ENCODE measurements around the gene C22orf23. TPM values are rescaled to one million over a fixed set of nuclear protein-coding genes. Genes with fewer than 3 reads are reported as not detected.

C22orf23 gene
- total and polyA plus RNA-seq, 2 of the 13 experiments (the other 11 are each of a cell fraction or from before 2014, with no cell fraction given): 0.21 to 0.24 TPM

- Histone ChIP-seq H3K4me3 (replicated peaks in 1 of 3; ENCODE audit: insufficient read depth in 1 of 3, low read depth in 2 of 3, low read length in 3 of 3) (no peak overlapping the region), H3K4me1 (ENCODE audit: insufficient read depth, low read length) (peaks cover 55% of the 10 kb centered on the region), H3K36me3 (replicated peaks in 1 of 2; ENCODE audit: control insufficient read depth in 1 of 2, insufficient read depth in 2 of 2, low read length in 2 of 2) (peaks cover 12% of the 10 kb centered on the region in 2 experiments), H3K4me2 (ENCODE audit: low read depth, low read length) (no peak overlapping the region), H3K79me2 (ENCODE audit: insufficient read depth, low read length) (no peaks in the 10 kb centered on the region), H3K27ac (ENCODE audit: extremely low read length, insufficient read depth, low read length) (no peak overlapping the region), H3K27me3 (ENCODE audit: control insufficient read depth in 1 of 2, insufficient read depth in 2 of 2, low read length in 2 of 2) (no peaks in the 10 kb centered on the region), H2AFZ (ENCODE audit: low read length) (no peak overlapping the region), H3K9ac (ENCODE audit: insufficient read depth, low read depth, low read length) (no peak overlapping the region), H3K9me3 (ENCODE audit: low read length) (no peaks in the 10 kb centered on the region), H4K20me1 (ENCODE audit: insufficient read depth, low read length) (no peaks in the 10 kb centered on the region)
- intact Hi-C loops (cut with micrococcal nuclease; ENCODE audit: unreplicated experiment): no loop called here
- ATAC-seq (no peak), FAIRE-seq (no peak), DNase-seq (ENCODE audit: low spot score) (no peak)
- POLR2A ChIA-PET: no interaction called here
- CTCF ChIA-PET (ENCODE audit: low intra/inter-chr PET ratio, low total read pairs): no interaction called here
- TF ChIP-seq FUBP1 (CRISPR knock-in tag; IDR thresholded peaks at IDR 0.05; ENCODE audit: borderline replicate concordance) (no peak), CERS6 (CRISPR knock-in tag; IDR thresholded peaks at IDR 0.05) (no peak), ZNF749 (CRISPR knock-in tag; IDR thresholded peaks at IDR 0.05; ENCODE audit: borderline replicate concordance) (no peak), HNRNPK (IDR thresholded peaks at IDR 0.05; ENCODE audit: low read depth, low read length, poor library complexity, severe bottlenecking) (peak; percentile 45), ZFP62 (CRISPR knock-in tag; IDR thresholded peaks at IDR 0.05) (no peak), CCAR2 (optimal IDR thresholded peaks at IDR 0.05; ENCODE audit: low read depth, low read length) (no peak), PREB (CRISPR knock-in tag; IDR thresholded peaks at IDR 0.05) (no peak)
- WGBS (ENCODE audit: low lambda C conversion rate): 85% methylated on average over 7 of the region's 7 CpGs
- in situ Hi-C loops (cut with HindIII; ENCODE audit: extremely low pct_ligation_motif_present, low pct_unique_long_range_greater_than_20kb): no loop called here
- BruUV-seq (replicated peaks): no TSS peak
Measured at GRCh38 chr22:37971475-37972434, 18.4 kb upstream of the C22orf23 start.

Measured in HepG2 (cell line).